Loucy (cell line): ENCODE results near the gene RPA1.
A peak's percentile ranks its signal among the peaks of the same experiment; 100 is the strongest.

Source experiments
- H2AFZ ChIP-seq: fragments of 200-600 bp; sonication (generic); 2 replicates; pipeline ENCODE4 v1.6.0; 2016; ENCODE audit warnings: antibody characterized with exemption, mild to moderate bottlenecking, low read length, moderate library complexity
- H3F3A ChIP-seq: fragments of 200-600 bp; 2 replicates; pipeline ENCODE4 v1.6.0; 2016; ENCODE audit warnings: antibody characterized with exemption, low read depth, mild to moderate bottlenecking
- H3K27me3 ChIP-seq: fragments of 200-600 bp; sonication (generic); 2 replicates; pipeline ENCODE4 v1.6.1; 2014; ENCODE audit warnings: low read length, mild to moderate bottlenecking; ENCODE audit not compliant: insufficient read depth, poor library complexity, severe bottlenecking
- H3K36me3 ChIP-seq: fragments of 200-600 bp; sonication (generic); 2 replicates; pipeline ENCODE4 v1.6.1; 2016; ENCODE audit warnings: low read length; ENCODE audit not compliant: insufficient read depth
- H3K4me1 ChIP-seq: fragments of 200-600 bp; sonication (generic); 2 replicates; pipeline ENCODE4 v1.5.1; 2014; ENCODE audit warnings: low read length, mild to moderate bottlenecking; ENCODE audit not compliant: insufficient read depth, poor library complexity, severe bottlenecking
- H3K4me2 ChIP-seq: fragments of 200-600 bp; sonication (generic); 2 replicates; pipeline ENCODE4 v1.6.0; 2014; ENCODE audit warnings: antibody characterized with exemption, low read length, low read depth, mild to moderate bottlenecking; ENCODE audit not compliant: poor library complexity, severe bottlenecking
- H3K4me3 ChIP-seq: fragments of 200-600 bp; sonication (generic); 2 replicates; pipeline ENCODE4 v1.5.1; 2014; ENCODE audit warnings: low read length, mild to moderate bottlenecking, mixed read lengths; ENCODE audit not compliant: poor library complexity, severe bottlenecking
- H3K79me2 ChIP-seq: fragments of 200-600 bp; sonication (generic); 2 replicates; pipeline ENCODE4 v1.6.1; 2014; ENCODE audit warnings: low read length; ENCODE audit not compliant: insufficient read depth
- H3K9ac ChIP-seq: fragments of 200-600 bp; sonication (generic); 2 replicates; pipeline ENCODE4 v1.6.0; 2014; ENCODE audit warnings: mild to moderate bottlenecking, low read depth, low read length, moderate library complexity; ENCODE audit not compliant: poor library complexity, severe bottlenecking
- H3K9me2 ChIP-seq: fragments of 200-600 bp; sonication (generic); replicated peaks from 2 replicates; pipeline ENCODE4 v1.6.1; 2016; ENCODE audit warnings: low read depth, low read length, mixed read lengths
- H3K9me3 ChIP-seq: fragments of 200-600 bp; sonication (generic); 2 replicates; pipeline ENCODE4 v1.6.1; 2014; ENCODE audit warnings: mild to moderate bottlenecking, antibody characterized with exemption, low read length, low read depth; ENCODE audit not compliant: insufficient read depth
- H4K20me1 ChIP-seq: fragments of 200-600 bp; sonication (generic); 2 replicates; pipeline ENCODE4 v1.6.0; 2014; ENCODE audit warnings: antibody characterized with exemption, low read length, mild to moderate bottlenecking; ENCODE audit not compliant: insufficient read depth, poor library complexity, severe bottlenecking
- EZH2phosphoT487 ChIP-seq: fragments of 200-600 bp; IDR thresholded peaks from 2 replicates; pipeline ENCODE4 v1.6.1; 2018; ENCODE audit warnings: antibody characterized with exemption, mild to moderate bottlenecking, moderate library complexity, borderline replicate concordance
- TF ChIP-seq, protein P1 (sequence below): fragments of 200-600 bp; sonication (generic); conservative IDR thresholded peaks from 2 replicates; pipeline ENCODE4 v1.5.1; 2014; ENCODE audit warnings: mild to moderate bottlenecking, antibody characterized with exemption, low read length

RPA1 gene

DNA sequence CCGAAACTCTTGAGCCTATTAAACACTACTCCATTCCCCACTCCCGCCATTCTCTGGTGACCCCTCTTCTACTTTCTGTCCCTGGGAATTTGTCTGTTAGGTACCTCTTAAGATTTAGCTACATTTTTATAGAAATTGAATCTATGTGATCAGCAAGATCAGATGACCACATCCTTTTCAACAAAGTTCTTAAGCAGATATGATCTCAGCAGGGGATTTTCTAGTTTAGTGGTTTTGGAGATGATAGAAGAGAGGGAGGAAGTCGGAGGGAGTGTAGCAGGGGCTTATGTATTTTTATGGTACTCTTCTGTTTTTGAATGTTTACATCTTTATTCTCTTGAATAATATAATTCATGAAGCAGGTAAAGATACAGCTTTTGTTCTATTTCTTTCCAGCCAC lies 40.8 kb downstream of the RPA1 start:
- Histone ChIP-seq H3K4me3 (peak overlapping the region; percentile 47), H4K20me1 (peaks cover 15% of the 10 kb centered on the region), H3K79me2 (no peaks in the 10 kb centered on the region; the same call in 1 of the 2 replicates), H3K27me3 (no peaks in the 10 kb centered on the region), H3K9me3 (no peaks in the 10 kb centered on the region), H3K9ac (no peak overlapping the region), H3K4me2 (peak overlapping the region; percentile 53), H2AFZ (no peak overlapping the region), H3K36me3 (peaks cover 29% of the 10 kb centered on the region), H3K4me1 (peaks cover 25% of the 10 kb centered on the region), H3F3A (peaks cover 5% of the 10 kb centered on the region; the same call in 1 of the 2 replicates), H3K9me2 (no peaks in the 10 kb centered on the region)
- TF ChIP-seq EZH2phosphoT487 = no peak
- TF ChIP-seq, protein P1, sequence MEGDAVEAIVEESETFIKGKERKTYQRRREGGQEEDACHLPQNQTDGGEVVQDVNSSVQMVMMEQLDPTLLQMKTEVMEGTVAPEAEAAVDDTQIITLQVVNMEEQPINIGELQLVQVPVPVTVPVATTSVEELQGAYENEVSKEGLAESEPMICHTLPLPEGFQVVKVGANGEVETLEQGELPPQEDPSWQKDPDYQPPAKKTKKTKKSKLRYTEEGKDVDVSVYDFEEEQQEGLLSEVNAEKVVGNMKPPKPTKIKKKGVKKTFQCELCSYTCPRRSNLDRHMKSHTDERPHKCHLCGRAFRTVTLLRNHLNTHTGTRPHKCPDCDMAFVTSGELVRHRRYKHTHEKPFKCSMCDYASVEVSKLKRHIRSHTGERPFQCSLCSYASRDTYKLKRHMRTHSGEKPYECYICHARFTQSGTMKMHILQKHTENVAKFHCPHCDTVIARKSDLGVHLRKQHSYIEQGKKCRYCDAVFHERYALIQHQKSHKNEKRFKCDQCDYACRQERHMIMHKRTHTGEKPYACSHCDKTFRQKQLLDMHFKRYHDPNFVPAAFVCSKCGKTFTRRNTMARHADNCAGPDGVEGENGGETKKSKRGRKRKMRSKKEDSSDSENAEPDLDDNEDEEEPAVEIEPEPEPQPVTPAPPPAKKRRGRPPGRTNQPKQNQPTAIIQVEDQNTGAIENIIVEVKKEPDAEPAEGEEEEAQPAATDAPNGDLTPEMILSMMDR = no peak

DNA sequence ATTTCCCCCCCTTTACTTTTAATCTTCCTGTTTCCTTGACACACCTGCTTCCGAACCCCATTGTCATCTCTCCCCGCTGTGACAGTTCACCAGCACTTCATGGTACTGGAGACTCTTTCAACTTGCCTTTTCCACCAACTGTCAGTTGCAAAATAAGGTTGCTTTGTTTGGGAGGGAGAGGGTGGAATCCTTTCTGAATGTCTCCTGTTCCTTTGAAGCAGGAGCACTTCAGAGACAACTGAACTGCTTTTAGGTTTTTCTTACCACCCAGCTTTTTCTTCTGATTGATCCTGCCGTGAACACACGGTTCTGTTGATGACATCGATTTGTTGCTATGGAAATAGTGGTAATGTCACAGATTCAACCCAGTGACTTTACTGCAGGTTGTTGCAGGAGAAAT lies 42.0 kb downstream of the RPA1 start:
- Histone ChIP-seq H3K27me3 (no peaks in the 10 kb centered on the region), H3K4me2 (peak overlapping the region; percentile 53), H3K36me3 (peaks cover 40% of the 10 kb centered on the region), H2AFZ (no peak overlapping the region), H3K9me3 (no peaks in the 10 kb centered on the region), H3K79me2 (no peaks in the 10 kb centered on the region; the same call in 1 of the 2 replicates), H3F3A (peaks cover 5% of the 10 kb centered on the region; the same call in 1 of the 2 replicates), H3K9me2 (no peaks in the 10 kb centered on the region), H3K4me1 (peaks cover 25% of the 10 kb centered on the region), H3K4me3 (no peak overlapping the region), H4K20me1 (peaks cover 13% of the 10 kb centered on the region), H3K9ac (no peak overlapping the region)
- TF ChIP-seq, protein P1 = no peak
- TF ChIP-seq EZH2phosphoT487 = no peak

DNA sequence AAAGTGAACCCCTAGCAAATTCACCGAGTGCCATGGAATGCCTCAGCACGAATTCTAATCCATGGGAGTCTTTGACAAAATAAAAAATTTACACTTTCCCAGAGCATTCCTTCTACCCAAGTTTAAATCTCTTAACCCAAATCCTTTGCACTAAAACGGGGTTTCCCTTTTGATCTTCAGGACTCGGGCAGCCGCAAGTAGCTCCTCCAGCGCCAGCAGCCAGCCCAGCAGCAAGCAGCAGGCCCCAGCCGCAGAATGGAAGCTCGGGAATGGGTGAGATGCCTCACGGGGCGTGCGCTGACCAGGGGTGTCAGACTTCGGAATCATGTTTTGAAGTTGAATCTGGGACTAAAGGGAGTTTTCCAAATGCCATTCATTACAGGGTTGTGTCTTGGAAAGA lies 42.4 kb downstream of the RPA1 start:
- Histone ChIP-seq H4K20me1 (peaks cover 13% of the 10 kb centered on the region), H2AFZ (no peak overlapping the region), H3F3A (peaks cover 5% of the 10 kb centered on the region; the same call in 1 of the 2 replicates), H3K9me3 (no peaks in the 10 kb centered on the region), H3K4me1 (peaks cover 25% of the 10 kb centered on the region), H3K27me3 (no peaks in the 10 kb centered on the region), H3K9me2 (no peaks in the 10 kb centered on the region), H3K79me2 (no peaks in the 10 kb centered on the region; the same call in 1 of the 2 replicates), H3K9ac (no peak overlapping the region), H3K4me2 (no peak overlapping the region), H3K36me3 (peaks cover 45% of the 10 kb centered on the region), H3K4me3 (no peak overlapping the region)
- TF ChIP-seq, protein P1 = no peak
- TF ChIP-seq EZH2phosphoT487 = no peak
